MM.1S (cell line): ENCODE data around the gene PIK3R3.

Experiments
- DNase-seq: peaks from one replicate; pipeline ENCODE4 v3.0.0-alpha.2; 2015
- H2AFZ ChIP-seq: fragments of 300-600 bp; sonication (generic); 2 replicates; pipeline ENCODE4 v1.6.0; 2016; ENCODE audit warnings: antibody characterized with exemption, low read length
- H3F3A ChIP-seq: fragments of 300-600 bp; sonication (generic); 2 replicates; pipeline ENCODE4 v1.6.1; 2016; ENCODE audit warnings: mild to moderate bottlenecking, antibody characterized with exemption, low read length, moderate library complexity, mixed read lengths; ENCODE audit not compliant: insufficient read depth
- H3K27ac ChIP-seq: fragments of 300-600 bp; sonication (generic); 2 replicates; pipeline ENCODE4 v1.5.1; 2016; ENCODE audit warnings: mild to moderate bottlenecking, low read length
- H3K27me3 ChIP-seq: fragments of 300-600 bp; sonication (generic); replicated peaks from 2 replicates; pipeline ENCODE4 v1.6.0; 2016; ENCODE audit warnings: low read length; ENCODE audit not compliant: insufficient read depth
- H3K36me3 ChIP-seq: fragments of 300-600 bp; sonication (generic); replicated peaks from 2 replicates; pipeline ENCODE4 v1.6.1; 2016; ENCODE audit warnings: mild to moderate bottlenecking, low read length, mixed read lengths; ENCODE audit not compliant: insufficient read depth
- H3K4me1 ChIP-seq: fragments of 300-600 bp; sonication (generic); 2 replicates; pipeline ENCODE4 v1.6.1; 2016; ENCODE audit warnings: low read length, mixed read lengths
- H3K4me2 ChIP-seq: fragments of 300-600 bp; sonication (generic); 2 replicates; pipeline ENCODE4 v1.6.0; 2016; ENCODE audit warnings: low read depth, low read length
- H3K4me3 ChIP-seq: fragments of 300-600 bp; sonication (generic); 2 replicates; pipeline ENCODE4 v1.5.1; 2016; ENCODE audit warnings: low read length, mixed read lengths
- H3K79me2 ChIP-seq: fragments of 300-600 bp; sonication (generic); 2 replicates; pipeline ENCODE4 v1.6.1; 2016; ENCODE audit warnings: mixed run types, low read length, mixed read lengths
- H3K9ac ChIP-seq: fragments of 300-600 bp; sonication (generic); 2 replicates; pipeline ENCODE4 v1.6.1; 2016; ENCODE audit warnings: low read length, mixed read lengths
- H3K9me2 ChIP-seq: fragments of 300-600 bp; sonication (generic); replicated peaks from 2 replicates; pipeline ENCODE4 v1.6.1; 2016; ENCODE audit warnings: mild to moderate bottlenecking, low read length, mixed read lengths; ENCODE audit not compliant: insufficient read depth
- H3K9me3 ChIP-seq: fragments of 300-600 bp; sonication (generic); replicated peaks from 2 replicates; pipeline ENCODE4 v1.6.1; 2016; ENCODE audit warnings: mild to moderate bottlenecking, low read length, mixed read lengths; ENCODE audit not compliant: insufficient read depth
- H4K20me1 ChIP-seq: fragments of 300-600 bp; sonication (generic); 2 replicates; pipeline ENCODE4 v1.6.1; 2016; ENCODE audit warnings: mild to moderate bottlenecking, low read length, moderate library complexity, mixed read lengths; ENCODE audit not compliant: insufficient read depth
- EZH2 ChIP-seq: fragments of 300-600 bp; sonication (generic); optimal IDR thresholded peaks from 2 replicates; pipeline ENCODE3; 2017; ENCODE audit warnings: low read depth, mild to moderate bottlenecking, antibody characterized with exemption, low read length, mixed read lengths
- EZH2phosphoT487 ChIP-seq: fragments of 300-600 bp; sonication (generic); IDR thresholded peaks from 2 replicates; pipeline ENCODE4 v1.6.1; 2018; ENCODE audit warnings: antibody characterized with exemption, low read length
- TF ChIP-seq, protein P1 (sequence below): fragments of 300-600 bp; sonication (generic); IDR thresholded peaks from 2 replicates; pipeline ENCODE4 v1.5.1; 2016; ENCODE audit warnings: antibody characterized with exemption, low read length, mixed read lengths

Gene PIK3R3

GRCh38 chr1:46083579-46083978 lies 48.9 kb downstream of the PIK3R3 start:
- H3K79me2 ChIP-seq, result no peaks in the 10 kb centered on the region
- no peaks in the 10 kb centered on the region for H3F3A ChIP-seq
- H3K4me2 ChIP-seq, result no peak overlapping the region
- no peak overlapping the region for H3K27ac ChIP-seq
- no peaks in the 10 kb centered on the region for H3K36me3 ChIP-seq
- H3K4me1 ChIP-seq, result no peaks in the 10 kb centered on the region
- H3K9me2 ChIP-seq, result no peaks in the 10 kb centered on the region
- no peak overlapping the region for H3K4me3 ChIP-seq
- H3K9me3 ChIP-seq, result no peaks in the 10 kb centered on the region
- H2AFZ ChIP-seq, result no peak overlapping the region
- no peak for TF ChIP-seq EZH2phosphoT487
- TF ChIP-seq, protein P1, sequence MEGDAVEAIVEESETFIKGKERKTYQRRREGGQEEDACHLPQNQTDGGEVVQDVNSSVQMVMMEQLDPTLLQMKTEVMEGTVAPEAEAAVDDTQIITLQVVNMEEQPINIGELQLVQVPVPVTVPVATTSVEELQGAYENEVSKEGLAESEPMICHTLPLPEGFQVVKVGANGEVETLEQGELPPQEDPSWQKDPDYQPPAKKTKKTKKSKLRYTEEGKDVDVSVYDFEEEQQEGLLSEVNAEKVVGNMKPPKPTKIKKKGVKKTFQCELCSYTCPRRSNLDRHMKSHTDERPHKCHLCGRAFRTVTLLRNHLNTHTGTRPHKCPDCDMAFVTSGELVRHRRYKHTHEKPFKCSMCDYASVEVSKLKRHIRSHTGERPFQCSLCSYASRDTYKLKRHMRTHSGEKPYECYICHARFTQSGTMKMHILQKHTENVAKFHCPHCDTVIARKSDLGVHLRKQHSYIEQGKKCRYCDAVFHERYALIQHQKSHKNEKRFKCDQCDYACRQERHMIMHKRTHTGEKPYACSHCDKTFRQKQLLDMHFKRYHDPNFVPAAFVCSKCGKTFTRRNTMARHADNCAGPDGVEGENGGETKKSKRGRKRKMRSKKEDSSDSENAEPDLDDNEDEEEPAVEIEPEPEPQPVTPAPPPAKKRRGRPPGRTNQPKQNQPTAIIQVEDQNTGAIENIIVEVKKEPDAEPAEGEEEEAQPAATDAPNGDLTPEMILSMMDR, result no peak
- no peak for TF ChIP-seq EZH2
- no peaks in the 10 kb centered on the region for H3K27me3 ChIP-seq
- H3K9ac ChIP-seq, result no peak overlapping the region
- no peaks in the 10 kb centered on the region for H4K20me1 ChIP-seq
- no peak for DNase-seq

- Histone ChIP-seq H3K9me2 (no peaks in the 10 kb centered on the region), H3F3A (no peaks in the 10 kb centered on the region), H3K4me2 (no peak overlapping the region), H3K4me1 (no peaks in the 10 kb centered on the region), H4K20me1 (no peaks in the 10 kb centered on the region), H3K9ac (no peak overlapping the region), H3K27me3 (no peaks in the 10 kb centered on the region), H3K9me3 (no peaks in the 10 kb centered on the region), H3K27ac (no peak overlapping the region), H3K36me3 (no peaks in the 10 kb centered on the region), H3K4me3 (no peak overlapping the region), H2AFZ (no peak overlapping the region), H3K79me2 (no peaks in the 10 kb centered on the region)
- TF ChIP-seq, protein P1, result no peak
- TF ChIP-seq EZH2 (no peak), EZH2phosphoT487 (no peak)
- no peak for DNase-seq
These were observed 50.8 kb downstream of the PIK3R3 start for GRCh38 chr1:46081619-46082018.

GRCh38 chr1:46081206-46081605 lies 51.2 kb downstream of the PIK3R3 start:
- H3K9ac ChIP-seq, result no peak overlapping the region
- H3K9me3 ChIP-seq, result no peaks in the 10 kb centered on the region
- TF ChIP-seq, protein P1, result no peak
- no peak for TF ChIP-seq EZH2phosphoT487
- TF ChIP-seq EZH2, result no peak
- no peaks in the 10 kb centered on the region for H3K27me3 ChIP-seq
- no peaks in the 10 kb centered on the region for H3K9me2 ChIP-seq
- H2AFZ ChIP-seq, result no peak overlapping the region
- no peak for DNase-seq
- H3K4me3 ChIP-seq, result no peak overlapping the region
- no peaks in the 10 kb centered on the region for H3K4me1 ChIP-seq
- H3F3A ChIP-seq, result no peaks in the 10 kb centered on the region
- H3K79me2 ChIP-seq, result no peaks in the 10 kb centered on the region
- no peaks in the 10 kb centered on the region for H4K20me1 ChIP-seq
- H3K4me2 ChIP-seq, result no peak overlapping the region
- H3K27ac ChIP-seq, result no peak overlapping the region
- no peaks in the 10 kb centered on the region for H3K36me3 ChIP-seq
